ENCODE measurements around the gene PUS1. TPM values are rescaled to one million over a fixed set of nuclear protein-coding genes. Genes with fewer than 3 reads are reported as not detected.

The PUS1 gene
- polyA plus RNA-seq, 1 donor from 2014 or later: 14.3 TPM

GRCh38 chr12:131986910-131987309 is 57.8 kb downstream of the PUS1 start:
- Histone ChIP-seq H2AFZ (ENCODE audit: low read depth, low read length) (no peak overlapping the region), H3K4me3 (ENCODE audit: low read length) (no peak overlapping the region), H4K20me1 (ENCODE audit: insufficient read depth) (no peaks in the 10 kb centered on the region), H3K9me2 (ENCODE audit: insufficient read depth, low read length) (no peaks in the 10 kb centered on the region), H3F3A (ENCODE audit: insufficient read depth, low read length, poor library complexity, severe bottlenecking) (no peaks in the 10 kb centered on the region), H3K9ac (ENCODE audit: low read length) (no peak overlapping the region), H3K27me3 (ENCODE audit: insufficient read depth, low read depth, low read length) (no peaks in the 10 kb centered on the region), H3K4me2 (ENCODE audit: low read length) (no peak overlapping the region), H3K9me3 (ENCODE audit: low read length) (no peaks in the 10 kb centered on the region), H3K36me3 (ENCODE audit: insufficient read depth, low read length) (peaks cover 7% of the 10 kb centered on the region), H3K27ac (ENCODE audit: low read length) (no peak overlapping the region), H3K79me2 (replicated peaks; ENCODE audit: insufficient read depth, low read length) (no peaks in the 10 kb centered on the region)
- TF ChIP-seq SMC3 (conservative IDR thresholded peaks at IDR 0.05; ENCODE audit: poor library complexity) (no peak), TAF1 (IDR thresholded peaks at IDR 0.05; ENCODE audit: low read depth) (no peak), EZH2 (IDR thresholded peaks at IDR 0.05; ENCODE audit: borderline replicate concordance, insufficient read depth, low read length, poor library complexity, severe bottlenecking) (no peak), REST (IDR thresholded peaks at IDR 0.05; ENCODE audit: borderline replicate concordance) (no peak), MXI1 (conservative IDR thresholded peaks at IDR 0.05; ENCODE audit: poor library complexity, severe bottlenecking) (no peak), POLR2AphosphoS5 (IDR thresholded peaks at IDR 0.05) (no peak), EP300 (conservative IDR thresholded peaks at IDR 0.05; ENCODE audit: poor library complexity, severe bottlenecking) (no peak), CTCF (IDR thresholded peaks at IDR 0.05; ENCODE audit: poor library complexity, severe bottlenecking) (no peak), RAD21 (conservative IDR thresholded peaks at IDR 0.05) (no peak)

GRCh38 chr12:131987552-131987951 is 58.5 kb downstream of the PUS1 start:
- H3K4me2 ChIP-seq (ENCODE audit: low read length): no peak overlapping the region
- H3F3A ChIP-seq (ENCODE audit: insufficient read depth, low read length, poor library complexity, severe bottlenecking): no peaks in the 10 kb centered on the region
- no peaks in the 10 kb centered on the region for H3K27me3 ChIP-seq (ENCODE audit: insufficient read depth, low read depth, low read length)
- H4K20me1 ChIP-seq (ENCODE audit: insufficient read depth): no peaks in the 10 kb centered on the region
- no peaks in the 10 kb centered on the region for H3K9me2 ChIP-seq (ENCODE audit: insufficient read depth, low read length)
- no peaks in the 10 kb centered on the region for H3K9me3 ChIP-seq (ENCODE audit: low read length)
- H3K79me2 ChIP-seq (replicated peaks; ENCODE audit: insufficient read depth, low read length): no peaks in the 10 kb centered on the region
- H2AFZ ChIP-seq (ENCODE audit: low read depth, low read length): no peak overlapping the region
- H3K27ac ChIP-seq (ENCODE audit: low read length): no peak overlapping the region
- H3K4me3 ChIP-seq (ENCODE audit: low read length): no peak overlapping the region
- H3K36me3 ChIP-seq (ENCODE audit: insufficient read depth, low read length): peaks cover 7% of the 10 kb centered on the region
- no peak for TF ChIP-seq SMC3 (conservative IDR thresholded peaks at IDR 0.05; ENCODE audit: poor library complexity)
- no peak overlapping the region for H3K9ac ChIP-seq (ENCODE audit: low read length)
